Measurements from ENCODE around the gene PDE3B. TPM values are rescaled to one million over a fixed set of nuclear protein-coding genes. Genes with fewer than 3 reads are reported as not detected.
"Not testable (repeated sequence)": the region's sequence is repeated elsewhere in the genome, so short reads cannot be mapped to it uniquely, and the experiment has no call there.

The PDE3B gene
- total RNA-seq, 1 experiment from 2014 or later: 26.0 TPM

GRCh38 chr11:14650064-14650463, 6.5 kb downstream of the PDE3B start:
- no peak for DNase-seq
- no peaks in the 10 kb centered on the region for H3K9me3 ChIP-seq (replicated peaks)
- no peaks in the 10 kb centered on the region; the same call in 1 of the 2 replicates for H3K36me3 ChIP-seq
- H3K4me1 ChIP-seq: no peaks in the 10 kb centered on the region; the same call in 1 of the 2 replicates
- H3K4me3 ChIP-seq: no peak overlapping the region
- no peaks in the 10 kb centered on the region for H3K27me3 ChIP-seq
- H3K27ac ChIP-seq: no peak overlapping the region

GRCh38 chr11:14653090-14653489, 9.5 kb downstream of the PDE3B start:
- H3K9me3 ChIP-seq (replicated peaks): no peaks in the 10 kb centered on the region
- no peaks in the 10 kb centered on the region for H3K27me3 ChIP-seq
- H3K27ac ChIP-seq: no peak overlapping the region
- peak in 1 of 2 experiments; percentile 9 for DNase-seq
- H3K36me3 ChIP-seq: no peaks in the 10 kb centered on the region; the same call in 1 of the 2 replicates
- no peak overlapping the region for H3K4me3 ChIP-seq
- peaks cover 6% of the 10 kb centered on the region for H3K4me1 ChIP-seq

GRCh38 chr11:14655435-14655834, 11.8 kb downstream of the PDE3B start:
- H3K4me1 ChIP-seq: peaks cover 6% of the 10 kb centered on the region
- H3K4me3 ChIP-seq: no peak overlapping the region
- no peak for DNase-seq
- peaks cover 4% of the 10 kb centered on the region; the same call in 1 of the 2 replicates for H3K9me3 ChIP-seq (replicated peaks)
- H3K27me3 ChIP-seq: no peaks in the 10 kb centered on the region
- H3K36me3 ChIP-seq: peaks cover 4% of the 10 kb centered on the region; the same call in 1 of the 2 replicates
- H3K27ac ChIP-seq: no peak overlapping the region

- H3K27me3 ChIP-seq: no peaks in the 10 kb centered on the region
- no peak for DNase-seq
Observed at GRCh38 chr11:14656536-14657457, 13.2 kb downstream of the PDE3B start.

GRCh38 chr11:14657841-14658240, 14.2 kb downstream of the PDE3B start:
- Histone ChIP-seq H3K36me3 (peaks cover 11% of the 10 kb centered on the region), H3K9me3 (replicated peaks) (peaks cover 11% of the 10 kb centered on the region), H3K27ac (no peak overlapping the region), H3K4me3 (no peak overlapping the region), H3K27me3 (no peaks in the 10 kb centered on the region), H3K4me1 (peaks cover 6% of the 10 kb centered on the region)
- no peak for DNase-seq

More at GRCh38 chr11:14656536-14657457, 13.2 kb downstream of the PDE3B start:
- Histone ChIP-seq H3K4me1 (peaks cover 6% of the 10 kb centered on the region), H3K4me3 (no peak overlapping the region), H3K36me3 (peaks cover 11% of the 10 kb centered on the region), H3K27ac (no peak overlapping the region), H3K9me3 (replicated peaks) (peaks cover 11% of the 10 kb centered on the region)

- H3K36me3 ChIP-seq, H3K27me3 ChIP-seq, DNase-seq, H3K4me1 ChIP-seq, H3K27ac ChIP-seq, H3K4me3 ChIP-seq: not testable (repeated sequence)
- peaks cover 10% of the 10 kb centered on the region for H3K9me3 ChIP-seq (replicated peaks)
Observed at GRCh38 chr11:14664926-14665325, 21.3 kb downstream of the PDE3B start.

GRCh38 chr11:14667329-14667728, 23.7 kb downstream of the PDE3B start:
- not testable (repeated sequence) for H3K9me3 ChIP-seq (replicated peaks); H3K4me1 ChIP-seq; DNase-seq; H3K27ac ChIP-seq; H3K4me3 ChIP-seq; H3K36me3 ChIP-seq; H3K27me3 ChIP-seq

- DNase-seq: no peak
- Histone ChIP-seq H3K27ac (no peak overlapping the region), H3K27me3 (no peaks in the 10 kb centered on the region), H3K36me3 (no peaks in the 10 kb centered on the region), H3K4me1 (no peaks in the 10 kb centered on the region), H3K9me3 (replicated peaks) (0 out of 2 replicates have a peak, but pooled peaks cover 2% of the 10 kb centered on the region), H3K4me3 (no peak overlapping the region)
Observed at GRCh38 chr11:14668731-14669301, 25.2 kb downstream of the PDE3B start.

- H3K27ac ChIP-seq: no peak overlapping the region
- DNase-seq: no peak
- H3K9me3 ChIP-seq (replicated peaks): 0 out of 2 replicates have a peak, but pooled peaks cover 2% of the 10 kb centered on the region
- no peaks in the 10 kb centered on the region for H3K27me3 ChIP-seq
- no peaks in the 10 kb centered on the region for H3K36me3 ChIP-seq
- H3K4me3 ChIP-seq: no peak overlapping the region
- no peaks in the 10 kb centered on the region for H3K4me1 ChIP-seq
Observed at GRCh38 chr11:14669499-14669898, 25.9 kb downstream of the PDE3B start.

GRCh38 chr11:14669958-14670357, 26.4 kb downstream of the PDE3B start:
- Histone ChIP-seq H3K27me3 (no peaks in the 10 kb centered on the region), H3K4me1 (no peaks in the 10 kb centered on the region), H3K36me3 (no peaks in the 10 kb centered on the region), H3K4me3 (no peak overlapping the region), H3K27ac (no peak overlapping the region), H3K9me3 (replicated peaks) (no peaks in the 10 kb centered on the region)
- DNase-seq: no peak

- Histone ChIP-seq H3K4me1 (no peaks in the 10 kb centered on the region), H3K36me3 (0 out of 2 replicates have a peak, but pooled peaks cover 2% of the 10 kb centered on the region), H3K27ac (no peak overlapping the region), H3K4me3 (no peak overlapping the region), H3K9me3 (replicated peaks) (no peaks in the 10 kb centered on the region), H3K27me3 (0 out of 2 replicates have a peak, but pooled peaks cover 2% of the 10 kb centered on the region)
- no peak for DNase-seq
Observed at GRCh38 chr11:14672635-14673034, 29.0 kb downstream of the PDE3B start.

- no peaks in the 10 kb centered on the region for H3K4me1 ChIP-seq
- H3K27ac ChIP-seq: no peak overlapping the region
- no peak overlapping the region for H3K4me3 ChIP-seq
- 0 out of 2 replicates have a peak, but pooled peaks cover 2% of the 10 kb centered on the region for H3K27me3 ChIP-seq
- no peaks in the 10 kb centered on the region for H3K9me3 ChIP-seq (replicated peaks)
- DNase-seq: no peak
- 0 out of 2 replicates have a peak, but pooled peaks cover 2% of the 10 kb centered on the region for H3K36me3 ChIP-seq
Observed at GRCh38 chr11:14673421-14673820, 29.8 kb downstream of the PDE3B start.

GRCh38 chr11:14673824-14674405, 30.3 kb downstream of the PDE3B start:
- H3K4me1 ChIP-seq: no peaks in the 10 kb centered on the region
- 0 out of 2 replicates have a peak, but pooled peaks cover 2% of the 10 kb centered on the region for H3K36me3 ChIP-seq
- DNase-seq: no peak
- H3K4me3 ChIP-seq: no peak overlapping the region
- no peaks in the 10 kb centered on the region for H3K9me3 ChIP-seq (replicated peaks)
- 0 out of 2 replicates have a peak, but pooled peaks cover 2% of the 10 kb centered on the region for H3K27me3 ChIP-seq
- H3K27ac ChIP-seq: no peak overlapping the region

GRCh38 chr11:14676068-14676467, 32.5 kb downstream of the PDE3B start:
- Histone ChIP-seq H3K4me3 (no peak overlapping the region), H3K4me1 (no peaks in the 10 kb centered on the region), H3K9me3 (replicated peaks) (no peaks in the 10 kb centered on the region; the same call in 1 of the 2 replicates), H3K36me3 (0 out of 2 replicates have a peak, but pooled peaks cover 2% of the 10 kb centered on the region), H3K27me3 (0 out of 2 replicates have a peak, but pooled peaks cover 2% of the 10 kb centered on the region), H3K27ac (no peak overlapping the region)
- no peak for DNase-seq
